Stimulated activated CD4-positive, alpha-beta T cell treated with anti-CD3 and anti-CD28 coated beads, Interleukin-1b, Interleukin-23, amount 100 ng/mL, for 4 hours (primary cell): ENCODE results near the gene SYPL2.
"Not testable (repeated sequence)": the region's sequence is repeated elsewhere in the genome, so short reads cannot be mapped to it uniquely, and the experiment has no call there.

Source experiments
- DNase-seq, 2 donors: peaks; one replicate each; pipeline ENCODE4 v3.0.0-alpha.2; 2020; ENCODE audit warnings: low read depth in 2 of 2

SYPL2 gene

DNA sequence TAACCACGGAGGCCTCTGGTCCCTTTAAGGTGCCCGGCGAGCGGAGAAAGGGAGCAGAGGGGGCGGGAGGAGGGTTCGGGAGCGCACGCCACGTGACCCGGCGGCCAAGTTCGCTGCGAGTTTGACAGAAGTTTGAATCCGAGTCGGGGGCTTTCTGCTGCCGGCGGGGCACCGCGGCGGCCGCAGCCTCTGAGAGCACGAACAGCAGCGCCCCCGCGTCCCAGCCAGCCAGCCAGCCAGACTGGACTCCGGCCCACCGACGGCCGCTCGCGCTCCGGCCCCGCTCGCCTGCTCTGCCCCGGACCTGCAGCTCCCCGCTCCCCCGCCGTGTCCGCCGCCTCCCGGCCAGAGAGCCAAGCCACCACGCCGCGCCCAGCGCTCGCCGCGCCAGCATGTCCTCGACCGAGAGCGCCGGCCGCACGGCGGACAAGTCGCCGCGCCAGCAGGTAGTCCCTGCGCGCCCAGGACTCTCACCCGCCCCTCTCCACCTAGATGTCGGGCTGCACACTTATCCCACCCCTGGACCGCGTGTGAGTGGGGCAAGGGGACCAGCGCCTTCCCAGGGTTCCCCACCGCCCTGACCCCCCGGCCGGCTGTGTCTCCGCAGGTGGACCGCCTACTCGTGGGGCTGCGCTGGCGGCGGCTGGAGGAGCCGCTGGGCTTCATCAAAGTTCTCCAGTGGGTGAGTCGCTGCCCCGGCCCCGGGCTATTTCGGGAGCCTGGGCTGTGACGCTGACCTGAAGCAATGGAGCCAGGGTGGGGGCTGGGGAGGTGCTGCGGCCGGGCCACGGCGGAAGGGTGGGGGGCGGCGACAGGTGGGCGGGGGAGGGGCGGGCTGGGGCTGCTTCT, at the start of gene SYPL2:
SYPL2 (plus strand) TSS at position 95 of the 849 bp plus-strand sequence; CDS start at position 393, 298 bp downstream.
- DNase-seq = peak in 1 of 2 donors; percentile 19

GRCh38 chr1:109423498-109423897, 42.8 kb upstream of the SYPL2 start:
- no peak for DNase-seq

- peak in 1 of 2 donors; percentile 40 for DNase-seq
Measured at GRCh38 chr1:109425391-109426280, 40.7 kb upstream of the SYPL2 start.

GRCh38 chr1:109426281-109427170, 39.8 kb upstream of the SYPL2 start, which contains the start of gene PSMA5:
Gene PSMA5, minus strand, starts transcription at chr1:109426448. Its CDS starts 118 bp downstream, at chr1:109426330.
- DNase-seq = peak; percentile 82 to 87

DNA sequence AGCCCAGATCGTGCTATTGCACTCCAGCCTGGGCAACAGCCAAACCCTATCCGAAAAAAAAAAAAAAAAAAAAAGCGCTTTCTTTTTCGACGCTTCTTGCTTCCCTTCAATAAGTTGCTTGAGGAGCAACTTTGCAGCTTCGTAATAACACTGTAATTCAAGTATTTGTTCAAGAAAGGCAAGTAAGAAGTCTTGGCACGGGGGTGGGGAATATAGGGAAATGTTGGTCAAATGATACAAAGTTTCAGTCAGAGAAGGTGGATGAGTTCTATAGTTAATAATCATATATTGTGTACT, 39.2 kb upstream of the SYPL2 start:
- DNase-seq = no peak

DNA sequence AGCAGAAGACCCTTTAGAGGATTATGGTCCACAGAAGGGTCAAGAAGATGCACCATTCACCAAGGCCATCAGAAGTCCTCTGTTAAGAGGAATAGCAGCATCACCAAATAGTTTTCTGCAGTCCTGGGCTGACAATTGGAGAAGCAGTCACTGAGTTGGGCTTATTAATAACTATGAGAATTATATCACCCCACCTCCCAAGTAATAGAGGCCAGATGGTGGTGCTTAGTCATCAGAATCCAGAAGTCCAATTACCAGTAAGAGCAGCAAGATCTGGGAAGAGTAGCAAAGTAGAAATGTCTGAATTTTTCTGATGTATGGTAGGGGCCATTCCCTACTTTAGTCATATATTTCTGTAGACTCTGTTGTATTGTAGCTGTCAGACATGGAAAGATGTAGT, 34.0 kb upstream of the SYPL2 start:
- DNase-seq = no peak

- no peak for DNase-seq
Measured at GRCh38 chr1:109433322-109433721, 33.0 kb upstream of the SYPL2 start.

DNA sequence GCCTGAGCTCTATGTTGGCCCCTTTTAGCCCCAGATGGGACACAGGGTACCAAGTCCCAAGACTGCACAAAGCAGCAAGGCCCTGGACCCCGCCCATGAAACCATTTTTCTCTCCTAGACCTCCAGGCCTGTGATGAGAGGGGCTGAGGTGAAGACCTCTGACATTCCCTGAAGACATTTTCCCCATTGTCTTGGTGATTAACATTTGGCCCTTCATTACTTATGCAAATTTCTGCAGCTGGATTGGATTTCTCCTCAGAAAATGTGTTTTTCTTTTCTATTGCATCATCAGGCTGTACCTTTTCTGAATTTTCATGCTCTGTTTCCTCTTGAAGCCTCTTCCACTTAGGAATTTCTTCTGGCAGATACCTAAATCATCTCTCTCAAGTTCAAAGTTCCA, 31.9 kb upstream of the SYPL2 start:
- DNase-seq = no peak

- DNase-seq = no peak
Measured at GRCh38 chr1:109438798-109439297, 27.5 kb upstream of the SYPL2 start.

DNA sequence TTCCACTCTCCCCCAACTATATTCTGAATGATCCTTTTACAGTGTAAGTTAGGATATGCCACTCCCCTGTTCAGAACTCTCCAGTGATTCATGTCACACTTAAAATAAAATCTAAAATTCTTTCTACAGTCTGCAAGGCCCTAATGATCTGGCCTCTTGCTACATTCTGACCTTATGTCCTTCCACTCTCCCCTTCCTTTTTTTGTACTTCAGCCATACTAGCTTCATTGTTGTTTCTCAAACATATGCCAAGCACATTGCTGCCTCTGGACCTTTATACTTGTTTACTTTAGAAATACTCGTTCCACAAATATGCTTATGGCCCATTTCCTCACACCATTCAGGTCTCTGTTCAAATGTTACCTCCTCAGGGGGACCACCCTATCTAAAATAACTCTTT, 25.3 kb upstream of the SYPL2 start:
- DNase-seq = no peak

- no peak for DNase-seq
Measured at GRCh38 chr1:109443476-109443875, 22.9 kb upstream of the SYPL2 start.

DNA sequence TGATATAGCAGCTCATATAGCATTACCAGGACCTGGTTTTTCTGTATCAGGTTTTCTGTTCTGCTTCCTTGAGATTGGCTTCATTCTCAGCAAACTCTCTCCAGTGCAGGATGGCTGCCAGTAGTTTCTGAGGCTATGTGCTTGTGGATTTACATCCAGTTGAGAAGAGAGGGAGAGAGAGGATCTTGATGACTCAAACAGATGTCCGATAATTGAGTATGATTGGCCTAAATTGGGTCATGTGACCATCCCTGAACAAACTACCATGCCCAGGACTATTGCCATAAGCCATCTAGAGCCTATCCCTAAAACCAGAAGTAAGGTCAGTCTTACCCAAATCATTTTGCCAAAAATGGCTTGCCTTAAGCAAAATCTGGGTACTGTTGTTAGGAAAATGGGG, 22.0 kb upstream of the SYPL2 start:
- no peak for DNase-seq

DNA sequence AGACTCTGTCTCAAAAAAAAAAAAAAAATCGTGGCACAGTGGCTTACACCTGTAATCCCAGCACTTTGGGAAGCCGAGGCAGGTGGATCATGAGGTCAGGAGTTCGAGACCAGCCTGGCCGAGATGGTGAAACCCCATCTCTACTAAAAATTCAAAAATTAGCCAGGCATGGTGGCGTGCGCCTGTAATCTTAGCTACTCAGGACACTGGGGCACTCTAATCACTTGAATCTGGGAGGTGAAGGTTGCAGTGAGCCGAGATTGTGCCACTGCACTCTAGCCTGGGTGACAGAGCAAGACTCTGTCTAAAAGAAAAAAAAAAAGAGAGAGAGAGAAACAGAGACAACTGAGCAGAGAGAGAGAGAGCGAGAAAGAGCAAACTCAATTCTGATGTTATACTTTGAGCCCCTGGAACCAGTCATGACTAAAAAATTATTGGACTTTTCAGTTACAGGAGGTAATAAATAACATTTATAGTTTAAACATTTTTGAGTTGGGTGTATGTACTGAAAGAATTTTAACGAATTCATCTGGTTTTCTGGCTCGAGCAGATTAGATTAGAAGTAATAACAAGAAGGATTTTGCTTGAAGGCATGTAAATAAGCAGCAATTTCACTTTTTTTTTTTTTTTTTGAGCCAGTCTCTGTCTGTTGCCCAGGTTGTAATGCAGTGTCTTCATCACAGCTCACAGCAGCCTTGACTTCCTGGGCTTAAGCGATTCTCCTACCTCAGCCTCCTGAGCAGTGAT, 20.2 kb upstream of the SYPL2 start:
- DNase-seq = not testable (repeated sequence)

- DNase-seq = no peak
Measured at GRCh38 chr1:109447524-109447923, 18.8 kb upstream of the SYPL2 start.

GRCh38 chr1:109454497-109455133, 11.7 kb upstream of the SYPL2 start:
- no peak for DNase-seq

GRCh38 chr1:109457819-109458218, 8.5 kb upstream of the SYPL2 start:
- DNase-seq = no peak

- no peak for DNase-seq
Measured at GRCh38 chr1:109466125-109466451, 258 bp upstream of the SYPL2 start.

DNA sequence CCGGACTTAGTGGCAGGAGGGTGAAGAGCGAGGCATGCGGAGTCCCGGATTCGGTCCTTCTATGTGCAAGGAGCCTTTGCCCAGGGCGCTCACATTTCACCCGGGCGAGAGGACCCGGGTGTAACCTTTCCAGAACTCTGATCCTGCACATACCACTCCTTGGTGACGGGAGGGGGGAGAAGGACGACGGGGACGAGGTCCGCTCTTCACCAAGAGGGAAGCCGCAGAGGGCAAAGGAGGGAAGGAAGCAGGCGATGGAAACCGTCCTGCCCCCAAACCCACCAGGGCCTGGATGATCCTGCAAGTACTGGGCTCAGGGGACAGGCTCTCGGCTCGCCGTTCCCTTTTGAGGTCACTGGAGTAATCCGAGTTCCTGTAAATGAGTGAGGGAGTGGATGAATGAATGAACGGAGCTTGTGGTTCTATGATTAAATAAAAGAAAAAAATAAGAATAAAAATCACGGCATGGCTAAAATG, 993 bp downstream of the SYPL2 start:
- DNase-seq = no peak

DNA sequence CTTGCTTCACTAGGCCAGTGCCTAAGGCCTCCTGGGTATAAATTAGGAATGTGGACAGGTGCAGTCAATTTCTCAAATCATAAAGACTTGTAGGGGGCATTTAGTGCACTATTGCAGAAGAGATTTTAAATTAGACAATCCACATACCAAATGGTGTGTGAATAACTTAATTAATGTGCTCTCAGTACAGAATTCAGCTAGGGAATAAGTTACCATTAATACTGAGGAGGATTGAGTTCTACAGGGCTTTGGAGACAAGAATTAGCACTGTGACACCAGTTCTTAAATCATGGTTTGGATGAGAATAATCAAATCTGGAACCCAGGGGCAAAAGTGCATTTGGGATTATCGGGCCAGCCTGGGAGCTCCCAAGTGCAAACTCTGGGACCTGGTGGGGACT, 1.7 kb downstream of the SYPL2 start:
- no peak for DNase-seq

DNA sequence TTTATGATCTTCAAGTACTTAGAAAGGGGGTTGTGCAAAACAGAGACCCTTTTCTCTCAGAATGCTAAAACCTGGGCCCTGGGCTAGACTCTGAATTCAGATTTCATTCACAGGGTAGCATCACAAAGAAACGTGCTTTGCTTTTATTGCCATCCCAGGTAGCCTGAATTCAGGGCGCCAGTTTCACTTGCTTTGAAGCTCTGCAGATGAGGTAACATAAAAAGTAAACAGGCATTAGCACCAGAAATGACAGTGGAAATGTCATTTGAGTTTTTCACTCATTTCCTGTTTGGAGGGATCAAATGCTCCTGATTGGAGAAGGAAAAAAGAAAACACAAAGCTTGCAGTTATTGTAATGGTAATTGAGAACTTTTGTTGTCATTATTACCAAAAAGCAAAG, 2.6 kb downstream of the SYPL2 start:
- DNase-seq = no peak
